Neural progenitor cell (in vitro differentiated cells): ENCODE results near the gene ST6GALNAC1. TPM values are rescaled to one million over a fixed set of nuclear protein-coding genes. Genes with fewer than 3 reads are reported as not detected.

Source experiments
- DNase-seq: peaks from one replicate; pipeline ENCODE4 v3.0.0-alpha.2; 2016; ENCODE audit warnings: low spot score
- H2AFZ ChIP-seq: fragments of 200-600 bp; sonication (generic); replicated peaks from 2 replicates; pipeline ENCODE4 v1.6.1; 2016; ENCODE audit warnings: antibody characterized with exemption
- H3F3A ChIP-seq: fragments of 200-600 bp; sonication (generic); 2 replicates; pipeline ENCODE4 v1.6.1; 2016; ENCODE audit warnings: antibody characterized with exemption, low read depth
- H3K27ac ChIP-seq: fragments of 200-600 bp; sonication (generic); 2 replicates; pipeline ENCODE4 v1.5.1; 2016; ENCODE audit warnings: mild to moderate bottlenecking
- H3K27me3 ChIP-seq: fragments of 200-600 bp; sonication (generic); 2 replicates; pipeline ENCODE4 v1.6.1; 2016; ENCODE audit warnings: mild to moderate bottlenecking, moderate library complexity
- H3K36me3 ChIP-seq: fragments of 200-600 bp; sonication (generic); 2 replicates; pipeline ENCODE4 v1.5.1; 2016
- H3K4me1 ChIP-seq: fragments of 200-600 bp; sonication (generic); 2 replicates; pipeline ENCODE4 v1.6.1; 2016; ENCODE audit warnings: mixed run types
- H3K4me2 ChIP-seq: fragments of 200-600 bp; sonication (generic); 2 replicates; pipeline ENCODE4 v1.6.1; 2016
- H3K4me3 ChIP-seq: fragments of 200-600 bp; sonication (generic); 2 replicates; pipeline ENCODE4 v1.5.1; 2016
- H3K79me2 ChIP-seq: fragments of 200-600 bp; sonication (generic); 2 replicates; pipeline ENCODE4 v1.6.1; 2016; ENCODE audit warnings: low read depth
- H3K9ac ChIP-seq: fragments of 200-600 bp; sonication (generic); 2 replicates; pipeline ENCODE4 v1.6.1; 2016
- H3K9me3 ChIP-seq: fragments of 200-600 bp; sonication (generic); 2 replicates; pipeline ENCODE4 v1.5.1; 2016; ENCODE audit warnings: low read depth
- H4K20me1 ChIP-seq: fragments of 200-600 bp; sonication (generic); 2 replicates; pipeline ENCODE4 v1.6.1; 2016; ENCODE audit warnings: low read depth
- H3K27ac Mint-ChIP-seq: 3 replicates; pipeline ENCODE4 v1.8.0; 2021; ENCODE audit warnings: mixed read lengths
- H3K27me3 Mint-ChIP-seq: 2 replicates; pipeline ENCODE4 v1.8.0; 2022; ENCODE audit warnings: low read depth, mild to moderate bottlenecking, inconsistent platforms, moderate library complexity, mixed read lengths; ENCODE audit not compliant: insufficient read depth
- H3K36me3 Mint-ChIP-seq: 3 replicates; pipeline ENCODE4 v1.8.0; 2021; ENCODE audit warnings: mixed read lengths
- H3K4me1 Mint-ChIP-seq: 3 replicates; pipeline ENCODE4 v1.8.0; 2021; ENCODE audit warnings: mixed read lengths
- H3K4me3 Mint-ChIP-seq: 3 replicates; pipeline ENCODE4 v1.8.0; 2021; ENCODE audit warnings: mild to moderate bottlenecking, moderate library complexity, mixed read lengths
- H3K9me3 Mint-ChIP-seq: 3 replicates; pipeline ENCODE4 v1.8.0; 2020; ENCODE audit warnings: mixed read lengths
- EZH2 ChIP-seq: fragments of 200-600 bp; sonication (generic); IDR thresholded peaks from 2 replicates; pipeline ENCODE4 v1.6.1; 2017; ENCODE audit warnings: antibody characterized with exemption, mild to moderate bottlenecking, moderate library complexity
- EZH2phosphoT487 ChIP-seq: fragments of 200-600 bp; sonication (generic); IDR thresholded peaks from 2 replicates; pipeline ENCODE4 v1.6.1; 2017; ENCODE audit warnings: antibody characterized with exemption
- total RNA-seq: library from RNA; depleted of rRNA; stranded (reverse); fragments of >200 nt; gene quantifications from 2 replicates; pipeline ENCODE4 v1.2.3, GENCODE V29; 2015; ENCODE audit warnings: low replicate concordance
- TF ChIP-seq, protein P1 (sequence below): fragments of 200-600 bp; sonication (generic); IDR thresholded peaks from 2 replicates; pipeline ENCODE4 v1.5.1; 2017; ENCODE audit warnings: antibody characterized with exemption, mild to moderate bottlenecking

The ST6GALNAC1 gene
- total RNA-seq, 1 donor from 2014 or later = not detected

DNA sequence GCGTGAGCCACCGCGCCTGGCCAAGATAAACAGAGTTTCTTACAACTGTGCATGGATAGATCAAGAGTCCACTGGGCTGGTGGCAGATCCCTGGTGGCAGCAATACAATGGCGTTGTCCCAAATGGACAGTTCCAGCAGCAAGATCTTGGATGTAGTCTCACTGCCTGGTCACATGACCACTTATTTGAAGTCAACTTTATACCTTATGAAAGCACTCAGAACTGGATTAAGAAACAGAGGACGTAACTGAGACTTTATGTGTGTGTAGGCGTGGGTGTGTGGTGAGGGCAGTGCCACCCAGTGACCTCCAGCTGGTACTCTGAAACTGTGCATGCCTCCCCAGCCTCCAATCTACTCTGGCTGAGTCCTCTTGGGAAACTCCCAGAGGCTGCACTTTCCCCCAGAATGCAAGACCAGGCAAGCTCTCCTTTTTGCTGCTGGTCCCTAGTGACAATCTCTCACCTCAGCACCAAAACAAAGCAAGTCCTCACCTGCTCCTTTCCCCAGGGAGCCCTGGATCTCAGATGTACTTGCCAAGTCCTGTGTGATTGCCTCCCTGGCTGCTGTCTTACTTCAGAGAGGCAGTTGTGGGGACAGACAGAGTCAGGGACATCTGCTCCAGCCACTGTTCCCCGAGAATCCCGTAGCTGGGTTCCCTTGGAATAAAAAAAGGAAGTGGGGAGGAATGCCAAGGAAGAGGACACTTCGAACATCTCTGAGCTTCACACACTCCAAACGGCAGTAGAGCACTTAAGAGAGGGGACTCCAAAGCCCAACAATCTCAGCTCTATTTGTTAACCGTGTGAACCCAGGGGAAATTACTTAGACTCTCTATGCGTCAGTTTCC, 46.2 kb downstream of the ST6GALNAC1 start:
- no peak for DNase-seq
- no peak overlapping the region for H3K4me2 ChIP-seq
- H3K4me1 Mint-ChIP-seq = peaks cover 3% of the 10 kb centered on the region
- H3K9ac ChIP-seq = no peak overlapping the region
- no peaks in the 10 kb centered on the region for H3K27me3 ChIP-seq
- H3K27ac Mint-ChIP-seq = no peak overlapping the region
- H3K27ac ChIP-seq = no peak overlapping the region
- no peak overlapping the region for H2AFZ ChIP-seq
- peaks cover 9% of the 10 kb centered on the region for H3K27me3 Mint-ChIP-seq
- no peaks in the 10 kb centered on the region for H3K79me2 ChIP-seq
- H3K36me3 Mint-ChIP-seq = no peaks in the 10 kb centered on the region
- H3K4me3 Mint-ChIP-seq = no peak overlapping the region
- no peaks in the 10 kb centered on the region for H3K9me3 ChIP-seq
- no peaks in the 10 kb centered on the region for H3F3A ChIP-seq
- H3K9me3 Mint-ChIP-seq = no peaks in the 10 kb centered on the region
- no peaks in the 10 kb centered on the region for H4K20me1 ChIP-seq
- no peak overlapping the region for H3K4me3 ChIP-seq
- TF ChIP-seq EZH2 = no peak
- TF ChIP-seq, protein P1, sequence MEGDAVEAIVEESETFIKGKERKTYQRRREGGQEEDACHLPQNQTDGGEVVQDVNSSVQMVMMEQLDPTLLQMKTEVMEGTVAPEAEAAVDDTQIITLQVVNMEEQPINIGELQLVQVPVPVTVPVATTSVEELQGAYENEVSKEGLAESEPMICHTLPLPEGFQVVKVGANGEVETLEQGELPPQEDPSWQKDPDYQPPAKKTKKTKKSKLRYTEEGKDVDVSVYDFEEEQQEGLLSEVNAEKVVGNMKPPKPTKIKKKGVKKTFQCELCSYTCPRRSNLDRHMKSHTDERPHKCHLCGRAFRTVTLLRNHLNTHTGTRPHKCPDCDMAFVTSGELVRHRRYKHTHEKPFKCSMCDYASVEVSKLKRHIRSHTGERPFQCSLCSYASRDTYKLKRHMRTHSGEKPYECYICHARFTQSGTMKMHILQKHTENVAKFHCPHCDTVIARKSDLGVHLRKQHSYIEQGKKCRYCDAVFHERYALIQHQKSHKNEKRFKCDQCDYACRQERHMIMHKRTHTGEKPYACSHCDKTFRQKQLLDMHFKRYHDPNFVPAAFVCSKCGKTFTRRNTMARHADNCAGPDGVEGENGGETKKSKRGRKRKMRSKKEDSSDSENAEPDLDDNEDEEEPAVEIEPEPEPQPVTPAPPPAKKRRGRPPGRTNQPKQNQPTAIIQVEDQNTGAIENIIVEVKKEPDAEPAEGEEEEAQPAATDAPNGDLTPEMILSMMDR = no peak
- TF ChIP-seq EZH2phosphoT487 = no peak
- no peaks in the 10 kb centered on the region for H3K4me1 ChIP-seq
- H3K36me3 ChIP-seq = no peaks in the 10 kb centered on the region

DNA sequence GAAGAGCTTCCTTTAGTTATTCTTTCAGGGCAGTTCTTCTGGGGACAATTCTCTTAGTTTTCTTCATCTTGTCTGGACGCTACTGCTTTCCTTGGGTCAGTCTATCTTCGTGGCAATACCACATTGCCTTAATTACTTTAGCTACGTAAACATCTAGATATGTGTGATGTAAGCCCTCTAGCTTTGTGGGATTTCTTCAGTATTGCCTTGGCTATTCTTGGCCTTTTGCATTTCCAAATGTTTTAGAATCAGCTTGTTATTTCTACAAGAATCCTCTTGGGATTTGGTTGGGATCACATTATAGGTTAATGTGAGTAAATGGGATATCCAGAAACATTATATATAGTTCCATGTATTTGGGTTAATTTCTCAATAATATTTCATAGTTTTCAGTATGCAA, 48.9 kb downstream of the ST6GALNAC1 start:
- Histone ChIP-seq H3K4me1 (no peaks in the 10 kb centered on the region), H4K20me1 (no peaks in the 10 kb centered on the region), H3K9ac (no peak overlapping the region), H2AFZ (no peak overlapping the region), H3K79me2 (no peaks in the 10 kb centered on the region), H3K4me3 (no peak overlapping the region), H3K36me3 (no peaks in the 10 kb centered on the region), H3K4me2 (no peak overlapping the region), H3K27ac (no peak overlapping the region), H3F3A (no peaks in the 10 kb centered on the region), H3K9me3 (no peaks in the 10 kb centered on the region), H3K27me3 (peaks cover 4% of the 10 kb centered on the region)
- Mint-ChIP-seq H3K27ac (no peak overlapping the region), H3K4me3 (no peak overlapping the region), H3K27me3 (peaks cover 5% of the 10 kb centered on the region), H3K4me1 (peaks cover 3% of the 10 kb centered on the region), H3K36me3 (no peaks in the 10 kb centered on the region), H3K9me3 (no peaks in the 10 kb centered on the region)
- DNase-seq = no peak
- TF ChIP-seq EZH2 (no peak), EZH2phosphoT487 (no peak)
- TF ChIP-seq, protein P1 = no peak

DNA sequence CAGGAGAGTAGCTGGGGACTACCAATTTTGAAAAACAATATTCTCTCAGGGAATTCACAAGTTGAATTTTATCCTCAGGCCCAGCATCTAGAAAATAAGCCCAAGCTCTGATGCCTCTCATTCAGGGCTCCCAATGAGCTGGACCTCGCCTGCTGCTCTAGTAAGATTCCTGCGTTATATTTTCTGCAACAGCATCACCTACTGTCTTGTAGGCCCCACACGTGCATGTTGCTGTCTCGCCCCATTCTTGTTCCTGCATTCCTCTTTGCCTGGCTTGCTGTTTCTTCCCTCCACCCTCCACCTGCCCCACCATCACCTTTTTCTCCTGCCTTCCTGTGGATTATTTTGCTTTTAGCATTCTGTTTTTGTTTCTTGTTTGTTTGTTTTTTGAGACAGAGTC, 49.6 kb downstream of the ST6GALNAC1 start:
- H3K4me3 Mint-ChIP-seq = no peak overlapping the region
- TF ChIP-seq, protein P1 = no peak
- TF ChIP-seq EZH2phosphoT487 (no peak), EZH2 (no peak)
- H3K9me3 Mint-ChIP-seq = peaks cover 5% of the 10 kb centered on the region
- Histone ChIP-seq H3K4me1 (no peaks in the 10 kb centered on the region), H3K27ac (no peak overlapping the region), H3K27me3 (peaks cover 10% of the 10 kb centered on the region), H3K79me2 (no peaks in the 10 kb centered on the region), H3K4me2 (no peak overlapping the region), H4K20me1 (no peaks in the 10 kb centered on the region), H3K36me3 (no peaks in the 10 kb centered on the region), H3F3A (no peaks in the 10 kb centered on the region), H2AFZ (no peak overlapping the region), H3K4me3 (no peak overlapping the region), H3K9me3 (no peaks in the 10 kb centered on the region), H3K9ac (no peak overlapping the region)
- peaks cover 10% of the 10 kb centered on the region for H3K27me3 Mint-ChIP-seq
- H3K36me3 Mint-ChIP-seq = no peaks in the 10 kb centered on the region
- no peak for DNase-seq
- no peak overlapping the region for H3K27ac Mint-ChIP-seq
- H3K4me1 Mint-ChIP-seq = peaks cover 3% of the 10 kb centered on the region
